H9 (cell line): ENCODE results near the gene RBM14. TPM values are rescaled to one million over a fixed set of nuclear protein-coding genes. Genes with fewer than 3 reads are reported as not detected.

ENCODE experiments used
- DNase-seq: peaks from one replicate; pipeline ENCODE4 v3.0.0-alpha.2; 2017
- H2AFZ ChIP-seq: one replicate; pipeline ENCODE4 v1.6.1; 2013; ENCODE audit warnings: mild to moderate bottlenecking, low read length, control low read depth, moderate library complexity
- H2AK5ac ChIP-seq: 2 replicates; pipeline ENCODE4 v1.6.1; 2013; ENCODE audit warnings: low read length, control low read depth, mixed read lengths; ENCODE audit not compliant: insufficient read length
- H2BK120ac ChIP-seq: one replicate; pipeline ENCODE4 v1.6.1; 2013; ENCODE audit warnings: low read depth, mild to moderate bottlenecking, low read length, control low read depth, inconsistent platforms; ENCODE audit not compliant: poor library complexity, severe bottlenecking
- H2BK12ac ChIP-seq: 2 replicates; pipeline ENCODE4 v1.6.1; 2013; ENCODE audit warnings: low read length, control low read depth, mixed read lengths, low read depth; ENCODE audit not compliant: insufficient read length
- H2BK15ac ChIP-seq: 2 replicates; pipeline ENCODE4 v1.6.1; 2013; ENCODE audit warnings: low read depth, low read length, control low read depth
- H2BK20ac ChIP-seq: one replicate; pipeline ENCODE4 v1.6.1; 2013; ENCODE audit warnings: low read depth, mild to moderate bottlenecking, low read length, control low read depth, inconsistent platforms; ENCODE audit not compliant: poor library complexity, severe bottlenecking
- H2BK5ac ChIP-seq: 2 replicates; pipeline ENCODE4 v1.6.1; 2013; ENCODE audit warnings: low read length, control low read depth, mixed read lengths; ENCODE audit not compliant: insufficient read length
- H3K14ac ChIP-seq: 2 replicates; pipeline ENCODE4 v1.6.1; 2013; ENCODE audit warnings: low read length, control low read depth; ENCODE audit not compliant: insufficient read depth
- H3K18ac ChIP-seq: 2 replicates; pipeline ENCODE4 v1.6.1; 2013; ENCODE audit warnings: low read depth, mild to moderate bottlenecking, mixed read lengths, low read length, control low read depth; ENCODE audit not compliant: insufficient read length
- H3K23ac ChIP-seq: 2 replicates; pipeline ENCODE4 v1.6.1; 2013; ENCODE audit warnings: low read length, control low read depth, mixed read lengths, low read depth; ENCODE audit not compliant: insufficient read length
- H3K23me2 ChIP-seq: 2 replicates; pipeline ENCODE4 v1.6.1; 2013; ENCODE audit warnings: low read depth, mild to moderate bottlenecking, mixed read lengths, low read length, control low read depth; ENCODE audit not compliant: insufficient read length, poor library complexity, severe bottlenecking
- H3K27ac ChIP-seq: 2 replicates; pipeline ENCODE4 v1.5.1; 2013; ENCODE audit warnings: low read length, control low read depth, mixed read lengths, low read depth; ENCODE audit not compliant: insufficient read length
- H3K27me3 ChIP-seq: 2 replicates; pipeline ENCODE4 v1.6.1; 2013; ENCODE audit warnings: low read length, control low read depth, inconsistent platforms; ENCODE audit not compliant: insufficient read depth
- H3K4ac ChIP-seq: 2 replicates; pipeline ENCODE4 v1.6.1; 2013; ENCODE audit warnings: low read depth, mild to moderate bottlenecking, control low read depth, inconsistent platforms, low read length, moderate library complexity
- H3K4me1 ChIP-seq: 2 replicates; pipeline ENCODE4 v1.6.1; 2013; ENCODE audit warnings: low read length, control low read depth, inconsistent platforms; ENCODE audit not compliant: insufficient read depth
- H3K4me2 ChIP-seq: 2 replicates; pipeline ENCODE4 v1.6.1; 2013; ENCODE audit warnings: low read length, control low read depth, mixed read lengths; ENCODE audit not compliant: insufficient read length, insufficient read depth
- H3K56ac ChIP-seq: 2 replicates; pipeline ENCODE4 v1.6.1; 2013; ENCODE audit warnings: low read depth, mild to moderate bottlenecking, mixed read lengths, low read length, control low read depth; ENCODE audit not compliant: insufficient read length
- H3K79me1 ChIP-seq: 2 replicates; pipeline ENCODE4 v1.6.1; 2013; ENCODE audit warnings: low read depth, mild to moderate bottlenecking, moderate library complexity, low read length, control low read depth, inconsistent platforms; ENCODE audit not compliant: insufficient read depth, poor library complexity, severe bottlenecking
- H3K79me2 ChIP-seq: 2 replicates; pipeline ENCODE4 v1.6.1; 2013; ENCODE audit warnings: low read length, control low read depth, inconsistent platforms; ENCODE audit not compliant: insufficient read depth
- H3K9ac ChIP-seq: 2 replicates; pipeline ENCODE4 v1.6.1; 2013; ENCODE audit warnings: low read length, control low read depth, mixed read lengths; ENCODE audit not compliant: insufficient read length; ENCODE audit errors: extremely low read depth
- H3K9me3 ChIP-seq: one replicate; pipeline ENCODE4 v1.6.1; 2013; ENCODE audit warnings: low read depth, low read length, inconsistent platforms; ENCODE audit not compliant: control insufficient read depth
- H3T11ph ChIP-seq: one replicate; pipeline ENCODE4 v1.6.1; 2013; ENCODE audit warnings: mild to moderate bottlenecking, low read length, control low read depth, inconsistent platforms
- H4K20me1 ChIP-seq: one replicate; pipeline ENCODE4 v1.6.1; 2013; ENCODE audit not compliant: control insufficient read depth, insufficient read length, insufficient read depth
- H4K5ac ChIP-seq: 2 replicates; pipeline ENCODE4 v1.6.1; 2013; ENCODE audit warnings: low read depth, mild to moderate bottlenecking, mixed read lengths, low read length, control low read depth; ENCODE audit not compliant: insufficient read length
- H4K8ac ChIP-seq: replicated peaks from 2 replicates; pipeline ENCODE4 v1.6.1; 2013; ENCODE audit warnings: low read length, control low read depth, mixed read lengths, low read depth; ENCODE audit not compliant: insufficient read length
- H4K91ac ChIP-seq: 2 replicates; pipeline ENCODE4 v1.6.1; 2013; ENCODE audit warnings: low read depth, mild to moderate bottlenecking, moderate library complexity, mixed read lengths, low read length, control low read depth; ENCODE audit not compliant: insufficient read length
- H3K27ac Mint-ChIP-seq, 3 experiments: 2 replicates in 2 of 3; 3 replicates in 1 of 3; pipeline ENCODE4 v1.8.0; 2020 to 2021; ENCODE audit warnings: mixed read lengths in 3 of 3, mild to moderate bottlenecking in 1 of 3, moderate library complexity in 1 of 3
- H3K27me3 Mint-ChIP-seq: 2 replicates; pipeline ENCODE4 v1.8.0; 2021; ENCODE audit warnings: low read depth, mild to moderate bottlenecking, moderate library complexity, mixed read lengths
- H3K36me3 Mint-ChIP-seq, 3 experiments: 2 replicates in 2 of 3; 3 replicates in 1 of 3; pipeline ENCODE4 v1.8.0; 2020 to 2021; ENCODE audit warnings: low read depth in 3 of 3, mixed read lengths in 3 of 3; ENCODE audit not compliant: insufficient read depth in 1 of 3
- H3K4me1 Mint-ChIP-seq, 2 experiments: 2 replicates each; pipeline ENCODE4 v1.8.0; 2020; ENCODE audit warnings: mixed read lengths in 2 of 2
- H3K4me3 Mint-ChIP-seq, 2 experiments: 2 replicates in 1 of 2; 3 replicates in 1 of 2; pipeline ENCODE4 v1.8.0; 2020 to 2021; ENCODE audit warnings: mild to moderate bottlenecking in 2 of 2, mixed read lengths in 2 of 2, moderate library complexity in 1 of 2
- H3K9me3 Mint-ChIP-seq, 2 experiments: 2 replicates in 1 of 2; 3 replicates in 1 of 2; pipeline ENCODE4 v1.8.0; 2020; ENCODE audit warnings: mild to moderate bottlenecking in 2 of 2, mixed read lengths in 2 of 2, moderate library complexity in 1 of 2
- CTCF ChIP-seq: fragments of 200-600 bp; sonication (generic); conservative IDR thresholded peaks from 3 replicates; pipeline ENCODE4 v1.8.0; 2021; ENCODE audit warnings: antibody characterized with exemption, mild to moderate bottlenecking
- WGBS: extraction: QIAGEN DNeasy Blood & Tissue Kit; methylation state at CpG from one replicate; pipeline ENCODE4 v1.1.7; 2013; ENCODE audit warnings: missing lambda C conversion rate, low lambda C conversion rate, mixed read lengths; ENCODE audit not compliant: insufficient read length; ENCODE audit errors: extremely low coverage; 5-methylcytosine and 5-hydroxymethylcytosine counted together
- total RNA-seq: library from RNA; stranded (reverse); gene quantifications from 2 replicates; pipeline ENCODE4 v1.2.1, GENCODE V29; 2021

Gene RBM14
- total RNA-seq, 1 experiment from 2014 or later, result 171 TPM

DNA sequence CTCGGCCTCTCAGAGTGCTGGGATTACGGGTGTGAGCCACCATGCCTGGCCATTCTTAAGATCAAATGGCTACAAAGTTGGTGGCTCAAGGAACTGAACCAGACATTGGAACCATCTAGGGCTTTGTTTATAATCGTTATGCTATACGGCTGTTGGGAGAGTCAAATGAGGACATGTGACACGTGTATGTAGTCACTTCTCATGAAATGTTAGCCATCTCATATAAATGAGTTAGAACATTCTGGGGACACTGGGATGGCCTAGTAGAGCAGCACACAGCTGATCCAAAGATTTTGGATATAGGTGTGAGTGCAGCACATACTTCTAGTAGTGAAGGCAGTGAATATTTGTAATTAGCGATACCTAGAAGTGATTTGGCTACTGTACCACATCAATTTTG, 15.5 kb downstream of the RBM14 start:
- no peaks in the 10 kb centered on the region for H3K9me3 ChIP-seq
- H2BK5ac ChIP-seq, result no peak overlapping the region
- H3K27ac Mint-ChIP-seq, result no peak overlapping the region; a peak in 2 of 7 replicates
- DNase-seq, result no peak
- no peak overlapping the region for H4K91ac ChIP-seq
- no peak overlapping the region for H2BK12ac ChIP-seq
- no peaks in the 10 kb centered on the region for H3K27me3 ChIP-seq
- H3K9ac ChIP-seq, result no peak overlapping the region
- H2BK15ac ChIP-seq, result no peak overlapping the region
- H3T11ph ChIP-seq, result no peak overlapping the region
- H2BK120ac ChIP-seq, result no peak overlapping the region
- no peak overlapping the region for H3K4me3 Mint-ChIP-seq
- H3K56ac ChIP-seq, result no peak overlapping the region
- no peak overlapping the region for H3K4ac ChIP-seq
- H3K4me1 Mint-ChIP-seq, result peaks cover 5 to 8% of the 10 kb centered on the region in 2 experiments; a peak in 3 of 4 replicates
- H3K27me3 Mint-ChIP-seq, result no peaks in the 10 kb centered on the region
- H2BK20ac ChIP-seq, result no peak overlapping the region
- peaks cover 29% of the 10 kb centered on the region; the same call in 1 of the 2 replicates for H3K79me2 ChIP-seq
- H3K14ac ChIP-seq, result no peak overlapping the region
- TF ChIP-seq CTCF, result no peak
- H4K8ac ChIP-seq, result no peak overlapping the region
- no peaks in the 10 kb centered on the region for H3K23me2 ChIP-seq
- no peak overlapping the region for H3K23ac ChIP-seq
- no peak overlapping the region for H3K27ac ChIP-seq
- WGBS, result no CpG with 5 or more reads among the region's 6 CpGs
- H3K4me1 ChIP-seq, result no peaks in the 10 kb centered on the region
- H4K20me1 ChIP-seq, result no peaks in the 10 kb centered on the region
- H3K4me2 ChIP-seq, result no peak overlapping the region
- H2AK5ac ChIP-seq, result no peak overlapping the region
- no peak overlapping the region for H2AFZ ChIP-seq
- no peak overlapping the region for H4K5ac ChIP-seq
- no peaks in the 10 kb centered on the region for H3K79me1 ChIP-seq
- H3K36me3 Mint-ChIP-seq, result peaks cover 44 to 77% (median 65%) of the 10 kb centered on the region in 3 experiments
- H3K9me3 Mint-ChIP-seq, result no peaks in the 10 kb centered on the region
- H3K18ac ChIP-seq, result no peak overlapping the region
